Stimulated activated naive B cell treated with anti-CD40 and anti-IgM and Interleukin-4, amounts not matched to agents 10 μg/mL and 1 μg/mL and 100 μg/mL, for 72 hours (primary cell): ENCODE measurements around the gene TM9SF1.
A peak's percentile ranks its signal among the peaks of the same experiment; 100 is the strongest.

Experiments used
- ATAC-seq, 2 donors: fragments of 150-1000 bp; cut with Tn5 transposase; replicated peaks; 2 replicates each; pipeline ENCODE4 v1.10.0; 2021; ENCODE audit warnings: moderate library complexity in 1 of 2
- DNase-seq: peaks from one replicate; pipeline ENCODE4 v3.0.0; 2021
- H3K27ac Mint-ChIP-seq: one replicate; pipeline ENCODE4 v1.8.0; 2022; ENCODE audit warnings: mild to moderate bottlenecking, mixed read lengths
- H3K27me3 Mint-ChIP-seq, 2 donors: one replicate each; pipeline ENCODE4 v1.8.0; 2022; ENCODE audit warnings: mixed read lengths in 2 of 2
- H3K36me3 Mint-ChIP-seq, 2 donors: one replicate each; pipeline ENCODE4 v1.8.0; 2022; ENCODE audit warnings: mixed read lengths in 2 of 2, mild to moderate bottlenecking in 1 of 2
- H3K4me1 Mint-ChIP-seq, 2 donors: one replicate each; pipeline ENCODE4 v1.8.0; 2022; ENCODE audit warnings: mixed read lengths in 2 of 2, mild to moderate bottlenecking in 1 of 2
- H3K4me3 Mint-ChIP-seq, 2 donors: one replicate each; pipeline ENCODE4 v1.8.0; 2022; ENCODE audit warnings: mild to moderate bottlenecking in 2 of 2, mixed read lengths in 2 of 2, moderate library complexity in 1 of 2
- H3K9me3 Mint-ChIP-seq, 2 donors: one replicate each; pipeline ENCODE4 v1.8.0; 2022; ENCODE audit warnings: mixed read lengths in 2 of 2, mild to moderate bottlenecking in 1 of 2

TM9SF1 gene

GRCh38 chr14:24196071-24197055 lies 1.1 kb upstream of the TM9SF1 start:
- Mint-ChIP-seq H3K4me3 (peak overlapping the region; percentile 92 to 95), H3K36me3 (peaks cover 34 to 59% of the 10 kb centered on the region in 2 donors), H3K27me3 (no peaks in the 10 kb centered on the region), H3K9me3 (peaks cover 0 to 3% of the 10 kb centered on the region in 2 donors), H3K4me1 (peaks cover 39 to 77% of the 10 kb centered on the region in 2 donors), H3K27ac (peak overlapping the region; percentile 98)
- DNase-seq (no peak), ATAC-seq (peak; percentile 41 to 46)

- Mint-ChIP-seq H3K36me3 (peaks cover 35 to 58% of the 10 kb centered on the region in 2 donors), H3K4me3 (peak overlapping the region; percentile 92 to 95), H3K4me1 (peaks cover 41 to 82% of the 10 kb centered on the region in 2 donors), H3K27me3 (no peaks in the 10 kb centered on the region), H3K9me3 (peaks cover 0 to 3% of the 10 kb centered on the region in 2 donors), H3K27ac (peak overlapping the region; percentile 98)
- DNase-seq: no peak
- no peak for ATAC-seq
Measured at GRCh38 chr14:24194873-24195185, 412 bp downstream of the TM9SF1 start.

DNA sequence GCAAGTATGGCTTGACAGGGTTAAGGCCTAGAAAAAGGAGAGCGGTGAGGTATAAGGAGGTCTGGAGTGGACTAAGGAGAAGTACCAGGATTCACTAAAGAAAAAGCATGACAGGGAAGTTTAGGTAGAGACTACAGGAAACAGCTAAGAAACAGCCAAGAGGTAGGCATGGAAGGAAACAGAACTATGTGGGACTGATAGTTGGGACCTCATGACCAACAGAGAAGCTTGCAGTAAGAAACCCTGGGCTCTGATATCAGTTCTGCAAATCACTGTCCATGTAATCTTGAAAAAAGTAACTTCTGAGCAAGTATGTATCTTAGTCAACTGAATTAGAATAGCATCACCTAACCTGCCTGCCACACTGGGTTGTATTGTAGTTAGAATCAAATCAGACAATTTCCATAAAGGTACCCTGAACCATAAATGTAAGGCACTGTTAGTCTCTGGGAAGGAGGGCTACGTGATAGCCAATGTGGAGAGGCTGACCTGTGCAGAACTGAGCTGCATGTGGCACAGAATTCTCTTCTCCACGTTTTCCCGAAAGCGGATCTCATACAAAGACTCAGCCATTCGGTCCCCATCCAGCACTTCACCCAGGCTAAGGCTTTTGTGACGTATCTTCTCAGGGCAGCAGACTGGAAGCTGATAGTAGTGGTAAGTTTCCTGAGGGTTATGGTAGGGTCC lies 912 bp downstream of the TM9SF1 start:
- H3K4me1 Mint-ChIP-seq: peaks cover 39 to 80% of the 10 kb centered on the region in 2 donors
- H3K27me3 Mint-ChIP-seq: no peaks in the 10 kb centered on the region
- ATAC-seq (no peak), DNase-seq (no peak)
- H3K36me3 Mint-ChIP-seq: peaks cover 31 to 54% of the 10 kb centered on the region in 2 donors
- H3K27ac Mint-ChIP-seq: peak overlapping the region; percentile 98
- H3K9me3 Mint-ChIP-seq: peaks cover 0 to 3% of the 10 kb centered on the region in 2 donors
- peak overlapping the region; percentile 92 to 95 for H3K4me3 Mint-ChIP-seq

GRCh38 chr14:24192933-24193332 lies 2.3 kb downstream of the TM9SF1 start:
- Mint-ChIP-seq H3K27me3 (no peaks in the 10 kb centered on the region), H3K4me3 (no peak overlapping the region), H3K36me3 (peaks cover 21 to 46% of the 10 kb centered on the region in 2 donors), H3K27ac (no peak overlapping the region), H3K9me3 (no peaks in the 10 kb centered on the region), H3K4me1 (peaks cover 34 to 74% of the 10 kb centered on the region in 2 donors)
- no peak for ATAC-seq
- no peak for DNase-seq

GRCh38 chr14:24190416-24190815 lies 4.8 kb downstream of the TM9SF1 start:
- H3K27me3 Mint-ChIP-seq: no peaks in the 10 kb centered on the region
- H3K4me3 Mint-ChIP-seq: no peak overlapping the region
- H3K4me1 Mint-ChIP-seq: peaks cover 38 to 72% of the 10 kb centered on the region in 2 donors
- ATAC-seq (no peak), DNase-seq (no peak)
- no peak overlapping the region for H3K27ac Mint-ChIP-seq
- H3K36me3 Mint-ChIP-seq: peaks cover 22 to 52% of the 10 kb centered on the region in 2 donors
- no peaks in the 10 kb centered on the region for H3K9me3 Mint-ChIP-seq

DNA sequence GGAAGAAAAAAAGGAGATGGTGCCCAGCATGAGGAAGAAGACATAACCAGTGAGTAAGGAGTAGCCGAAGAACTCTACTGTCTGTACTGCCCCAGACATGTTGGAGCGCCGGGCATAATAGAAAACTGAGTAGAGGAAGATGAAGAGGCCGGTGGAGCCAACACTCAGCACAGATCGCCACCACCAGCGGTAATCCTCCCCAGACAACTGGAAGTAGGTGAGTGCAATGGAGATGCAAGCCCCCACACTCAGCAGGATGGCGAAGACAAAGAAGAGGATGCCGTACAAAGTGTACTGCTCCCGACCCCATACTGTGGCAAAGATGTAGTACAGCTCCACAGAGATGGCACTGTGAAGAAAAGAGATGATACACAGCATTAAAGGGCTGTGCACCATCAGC lies 5.8 kb downstream of the TM9SF1 start:
- Mint-ChIP-seq H3K4me3 (no peak overlapping the region), H3K4me1 (peaks cover 35 to 62% of the 10 kb centered on the region in 2 donors), H3K9me3 (no peaks in the 10 kb centered on the region), H3K27me3 (no peaks in the 10 kb centered on the region), H3K36me3 (peaks cover 27 to 49% of the 10 kb centered on the region in 2 donors), H3K27ac (peak overlapping the region; percentile 20)
- ATAC-seq: no peak
- no peak for DNase-seq

- H3K36me3 Mint-ChIP-seq: peaks cover 27 to 47% of the 10 kb centered on the region in 2 donors
- DNase-seq (no peak), ATAC-seq (no peak)
- H3K4me3 Mint-ChIP-seq: peak overlapping the region; percentile 93 to 95
- H3K9me3 Mint-ChIP-seq: no peaks in the 10 kb centered on the region
- H3K27ac Mint-ChIP-seq: peak overlapping the region; percentile 95
- no peaks in the 10 kb centered on the region for H3K27me3 Mint-ChIP-seq
- H3K4me1 Mint-ChIP-seq: peaks cover 30 to 58% of the 10 kb centered on the region in 2 donors
Measured at GRCh38 chr14:24189059-24189375, 6.2 kb downstream of the TM9SF1 start.

DNA sequence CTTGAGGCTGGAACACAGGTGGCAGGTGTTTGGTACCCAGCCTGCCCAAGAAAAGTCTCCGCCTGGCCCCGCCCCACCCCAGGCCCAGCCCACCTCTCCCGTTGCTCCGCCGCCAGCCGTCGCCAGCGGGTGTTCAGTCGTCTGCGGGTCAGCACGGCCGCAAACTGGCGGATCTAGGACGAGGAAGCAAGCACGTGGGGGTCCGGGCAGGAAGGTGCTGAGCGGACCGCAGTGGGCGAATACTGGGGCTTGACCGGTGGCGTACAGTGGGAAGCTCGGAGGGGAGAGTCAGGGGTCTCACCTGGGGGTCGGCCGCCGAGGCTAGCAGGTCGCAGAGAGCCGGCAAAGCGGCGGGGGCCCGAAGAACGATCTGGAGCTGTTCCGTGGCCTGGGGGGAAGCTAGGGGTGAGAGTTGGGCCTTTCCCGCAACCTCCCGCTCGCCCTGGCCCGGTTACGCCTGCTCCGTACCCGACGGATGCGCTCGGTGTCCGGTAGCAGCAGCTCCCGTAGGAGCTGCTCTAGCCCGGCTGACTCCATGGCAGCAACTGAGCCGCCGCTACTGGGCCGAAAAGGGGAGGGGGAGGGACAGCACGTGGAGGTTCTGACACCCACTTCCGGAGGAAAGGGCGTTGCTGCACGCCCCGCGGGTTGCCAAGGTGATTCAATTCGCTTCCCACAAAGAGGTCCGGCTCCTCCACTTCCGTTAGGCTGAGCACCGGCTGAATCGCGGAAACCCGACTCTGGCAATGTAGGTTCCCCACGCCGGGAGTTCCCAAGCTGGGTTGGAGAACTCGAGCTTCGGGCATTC lies 6.8 kb downstream of the TM9SF1 start, which contains the start of gene IPO4:
Gene IPO4, minus strand, starts transcription at position 566 of the 808 bp plus-strand sequence. Its CDS starts 29 bp downstream, at position 537.
- H3K4me3 Mint-ChIP-seq: peak within 1 kb of the TSS; percentile 93 to 95
- DNase-seq (peak; percentile 90), ATAC-seq (peak; percentile 96 to 98)
- H3K27ac Mint-ChIP-seq: peak within 1 kb of the TSS; percentile 95
- H3K9me3 Mint-ChIP-seq: no peaks in the 10 kb centered on the region
- H3K27me3 Mint-ChIP-seq: no peaks in the 10 kb centered on the region
- H3K36me3 Mint-ChIP-seq: peaks cover 27 to 49% of the 10 kb centered on the region in 2 donors
- H3K4me1 Mint-ChIP-seq: peaks cover 29 to 55% of the 10 kb centered on the region in 2 donors

GRCh38 chr14:24187539-24187915 lies 7.7 kb downstream of the TM9SF1 start:
- Mint-ChIP-seq H3K4me3 (peak overlapping the region; percentile 93 to 95), H3K36me3 (peaks cover 30 to 53% of the 10 kb centered on the region in 2 donors), H3K27me3 (no peaks in the 10 kb centered on the region), H3K9me3 (no peaks in the 10 kb centered on the region), H3K4me1 (peaks cover 25 to 49% of the 10 kb centered on the region in 2 donors), H3K27ac (peak overlapping the region; percentile 95)
- DNase-seq: no peak
- ATAC-seq: no peak

GRCh38 chr14:24186831-24187538 lies 8.3 kb downstream of the TM9SF1 start:
- no peak for DNase-seq
- Mint-ChIP-seq H3K4me1 (peaks cover 20 to 44% of the 10 kb centered on the region in 2 donors), H3K27me3 (no peaks in the 10 kb centered on the region), H3K4me3 (peak overlapping the region; percentile 76), H3K9me3 (no peaks in the 10 kb centered on the region), H3K27ac (no peak overlapping the region), H3K36me3 (peaks cover 33 to 53% of the 10 kb centered on the region in 2 donors)
- no peak for ATAC-seq

- no peak overlapping the region for H3K27ac Mint-ChIP-seq
- no peak overlapping the region for H3K4me3 Mint-ChIP-seq
- H3K4me1 Mint-ChIP-seq: peaks cover 20 to 38% of the 10 kb centered on the region in 2 donors
- ATAC-seq (no peak), DNase-seq (no peak)
- H3K36me3 Mint-ChIP-seq: peaks cover 37 to 56% of the 10 kb centered on the region in 2 donors
- H3K9me3 Mint-ChIP-seq: no peaks in the 10 kb centered on the region
- no peaks in the 10 kb centered on the region for H3K27me3 Mint-ChIP-seq
Measured at GRCh38 chr14:24185741-24186140, 9.5 kb downstream of the TM9SF1 start.

DNA sequence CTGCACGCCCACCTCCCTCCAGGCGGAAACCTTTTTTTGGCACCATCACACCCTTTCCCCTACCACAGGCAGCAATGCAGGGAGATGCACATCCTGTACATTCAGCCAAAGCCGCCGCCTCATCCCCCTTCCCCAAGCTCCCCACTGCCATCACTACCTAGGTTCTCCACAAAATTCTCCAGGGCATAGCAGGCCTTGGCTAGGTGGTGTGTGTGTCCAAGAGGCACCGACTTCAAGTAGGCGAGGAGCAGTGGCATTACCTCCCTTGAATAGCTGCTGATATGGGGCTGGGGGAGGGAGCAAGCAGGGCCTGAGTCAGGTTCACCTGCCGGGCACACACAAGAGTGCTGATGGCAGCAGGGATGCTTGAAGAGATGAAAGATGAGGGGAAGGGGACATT lies 10.2 kb downstream of the TM9SF1 start:
- H3K4me3 Mint-ChIP-seq: no peak overlapping the region
- peaks cover 20 to 41% of the 10 kb centered on the region in 2 donors for H3K4me1 Mint-ChIP-seq
- DNase-seq (no peak), ATAC-seq (no peak)
- H3K27ac Mint-ChIP-seq: no peak overlapping the region
- peaks cover 37 to 58% of the 10 kb centered on the region in 2 donors for H3K36me3 Mint-ChIP-seq
- no peaks in the 10 kb centered on the region for H3K9me3 Mint-ChIP-seq
- no peaks in the 10 kb centered on the region for H3K27me3 Mint-ChIP-seq

DNA sequence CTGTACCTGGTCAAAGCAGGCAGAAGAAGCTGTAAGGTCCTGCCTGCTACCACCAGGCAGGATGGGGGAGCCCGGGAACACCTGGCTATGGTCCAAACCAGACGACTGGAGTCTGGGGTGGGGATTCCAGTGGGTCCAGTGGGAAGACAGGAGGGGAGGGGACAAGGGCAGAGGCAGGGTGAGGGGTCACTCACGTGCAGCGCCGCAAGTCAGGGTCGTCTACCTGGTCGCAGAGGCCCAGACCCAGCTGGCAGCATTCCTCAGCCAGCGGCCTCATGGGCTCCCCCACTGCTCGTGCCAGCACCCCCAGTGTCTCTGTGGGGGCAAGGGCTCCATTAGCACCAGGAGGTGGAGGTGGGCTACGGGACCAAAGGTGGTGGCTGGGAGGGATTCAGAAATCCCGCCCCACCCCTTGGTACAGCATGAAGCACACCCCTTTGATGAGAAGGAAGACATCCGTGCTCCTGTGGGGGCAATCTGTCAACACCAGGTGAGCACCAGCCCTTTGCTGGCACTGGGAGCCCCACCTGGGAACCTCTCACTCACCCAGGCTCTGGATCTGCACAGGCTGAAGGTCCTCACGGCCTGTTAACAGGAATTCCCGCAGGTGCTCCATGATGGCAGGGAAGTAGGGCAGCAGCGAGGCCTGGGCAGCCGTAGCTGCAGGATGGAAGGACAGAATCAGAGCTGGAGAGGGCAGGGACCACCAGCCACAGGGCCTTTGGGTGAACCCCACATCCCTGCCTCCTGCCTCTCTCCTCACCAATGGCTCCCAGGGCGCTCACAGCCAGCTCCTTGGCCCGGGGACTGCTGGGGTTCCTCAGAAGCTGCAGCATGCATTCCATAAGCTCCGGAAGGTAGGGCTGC lies 10.9 kb downstream of the TM9SF1 start:
- peaks cover 41 to 62% of the 10 kb centered on the region in 2 donors for H3K36me3 Mint-ChIP-seq
- peak overlapping the region; percentile 75 for H3K27ac Mint-ChIP-seq
- no peak overlapping the region for H3K4me3 Mint-ChIP-seq
- peaks cover 25 to 43% of the 10 kb centered on the region in 2 donors for H3K4me1 Mint-ChIP-seq
- DNase-seq: no peak
- ATAC-seq: no peak
- H3K27me3 Mint-ChIP-seq: no peaks in the 10 kb centered on the region
- H3K9me3 Mint-ChIP-seq: no peaks in the 10 kb centered on the region
